Ovary (tissue), 3 donors: Measurements from ENCODE around the gene ASH1L.

ENCODE experiments used
- POLR2A ChIP-seq: fragments of 450-650 bp; IDR thresholded peaks from one replicate; pipeline ENCODE4 v1.6.1; 2017; ENCODE audit warnings: antibody characterized with exemption, mild to moderate bottlenecking, moderate library complexity
- TF ChIP-seq, protein P1 (sequence below), 3 donors: fragments of 450-650 bp in 2 of 3; fragments of 200-600 bp in 1 of 3; IDR thresholded peaks; one replicate each; pipeline versions ENCODE4 v1.5.1 to v1.8.0; 2016 to 2022; ENCODE audit warnings: antibody characterized with exemption in 3 of 3, mild to moderate bottlenecking in 1 of 3
- donor health status: DM: no; HTN: no; CAD: no.

DNA sequence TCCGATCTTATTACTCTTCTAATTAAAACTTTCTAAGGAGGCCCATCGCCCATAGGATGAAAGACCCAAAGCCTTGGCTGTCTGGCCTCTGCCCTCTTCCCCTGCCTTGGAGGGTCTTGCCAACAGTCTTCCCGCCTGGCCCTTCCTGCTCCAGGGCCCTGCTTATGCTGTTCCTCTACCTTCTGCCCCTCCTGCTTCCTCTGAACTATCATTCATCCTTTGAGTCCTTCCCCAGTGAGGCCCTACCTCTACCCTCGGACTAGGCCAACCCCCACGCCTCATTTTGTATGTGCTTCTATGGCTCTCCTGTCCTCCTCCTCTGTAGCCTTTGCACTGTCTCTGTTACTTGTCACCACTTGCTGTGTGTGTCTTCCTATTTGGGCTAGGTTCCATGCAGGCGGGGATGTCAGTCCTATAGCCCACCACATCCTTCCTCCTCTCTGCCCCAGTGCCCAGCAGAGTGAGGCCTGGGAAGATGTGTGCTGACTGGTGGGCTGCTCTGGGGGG lies 236.5 kb downstream of the ASH1L start:
- TF ChIP-seq, protein P1, sequence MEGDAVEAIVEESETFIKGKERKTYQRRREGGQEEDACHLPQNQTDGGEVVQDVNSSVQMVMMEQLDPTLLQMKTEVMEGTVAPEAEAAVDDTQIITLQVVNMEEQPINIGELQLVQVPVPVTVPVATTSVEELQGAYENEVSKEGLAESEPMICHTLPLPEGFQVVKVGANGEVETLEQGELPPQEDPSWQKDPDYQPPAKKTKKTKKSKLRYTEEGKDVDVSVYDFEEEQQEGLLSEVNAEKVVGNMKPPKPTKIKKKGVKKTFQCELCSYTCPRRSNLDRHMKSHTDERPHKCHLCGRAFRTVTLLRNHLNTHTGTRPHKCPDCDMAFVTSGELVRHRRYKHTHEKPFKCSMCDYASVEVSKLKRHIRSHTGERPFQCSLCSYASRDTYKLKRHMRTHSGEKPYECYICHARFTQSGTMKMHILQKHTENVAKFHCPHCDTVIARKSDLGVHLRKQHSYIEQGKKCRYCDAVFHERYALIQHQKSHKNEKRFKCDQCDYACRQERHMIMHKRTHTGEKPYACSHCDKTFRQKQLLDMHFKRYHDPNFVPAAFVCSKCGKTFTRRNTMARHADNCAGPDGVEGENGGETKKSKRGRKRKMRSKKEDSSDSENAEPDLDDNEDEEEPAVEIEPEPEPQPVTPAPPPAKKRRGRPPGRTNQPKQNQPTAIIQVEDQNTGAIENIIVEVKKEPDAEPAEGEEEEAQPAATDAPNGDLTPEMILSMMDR (IDR thresholded peaks at IDR 0.05), result no peak
- no peak for TF ChIP-seq POLR2A
